GM12873 (cell line): ENCODE data around the gene ARMC6.
A peak's percentile ranks its signal among the peaks of the same experiment; 100 is the strongest.

Experiments used
- CTCF ChIP-seq: IDR thresholded peaks from 2 replicates; pipeline ENCODE4 v1.5.1; 2012; ENCODE audit warnings: low read depth, mild to moderate bottlenecking, moderate library complexity, low read length, control low read depth; ENCODE audit not compliant: insufficient read depth; ENCODE audit errors: missing control alignments

ARMC6 gene

GRCh38 chr19:19049406-19049805 is 16.0 kb downstream of the ARMC6 start:
- no peak for TF ChIP-seq CTCF

GRCh38 chr19:19050104-19050503 is 16.7 kb downstream of the ARMC6 start:
- TF ChIP-seq CTCF: no peak

- TF ChIP-seq CTCF: no peak
Observed at GRCh38 chr19:19050731-19051130, 17.3 kb downstream of the ARMC6 start.

- no peak for TF ChIP-seq CTCF
Observed at GRCh38 chr19:19051478-19052213, 18.2 kb downstream of the ARMC6 start.

- no peak for TF ChIP-seq CTCF
Observed at GRCh38 chr19:19052921-19053320, 19.5 kb downstream of the ARMC6 start.

GRCh38 chr19:19053508-19054314 is 20.3 kb downstream of the ARMC6 start:
- peak; percentile 76 for TF ChIP-seq CTCF

- TF ChIP-seq CTCF: no peak
Observed at GRCh38 chr19:19054315-19054938, 21.0 kb downstream of the ARMC6 start.
